GM20000 (cell line): ENCODE measurements around the gene MATK.

Source experiments
- DNase-seq: peaks from one replicate; pipeline ENCODE4 v3.0.0; 2012; ENCODE audit warnings: low spot score
- TF ChIP-seq, protein P1 (sequence below): IDR thresholded peaks from 2 replicates; pipeline ENCODE4 v1.5.1; 2012; ENCODE audit warnings: mild to moderate bottlenecking, control low read depth; ENCODE audit errors: extremely low read depth, missing control alignments

The MATK gene

GRCh38 chr19:3737487-3738205 lies 48.5 kb downstream of the MATK start:
- TF ChIP-seq, protein P1, sequence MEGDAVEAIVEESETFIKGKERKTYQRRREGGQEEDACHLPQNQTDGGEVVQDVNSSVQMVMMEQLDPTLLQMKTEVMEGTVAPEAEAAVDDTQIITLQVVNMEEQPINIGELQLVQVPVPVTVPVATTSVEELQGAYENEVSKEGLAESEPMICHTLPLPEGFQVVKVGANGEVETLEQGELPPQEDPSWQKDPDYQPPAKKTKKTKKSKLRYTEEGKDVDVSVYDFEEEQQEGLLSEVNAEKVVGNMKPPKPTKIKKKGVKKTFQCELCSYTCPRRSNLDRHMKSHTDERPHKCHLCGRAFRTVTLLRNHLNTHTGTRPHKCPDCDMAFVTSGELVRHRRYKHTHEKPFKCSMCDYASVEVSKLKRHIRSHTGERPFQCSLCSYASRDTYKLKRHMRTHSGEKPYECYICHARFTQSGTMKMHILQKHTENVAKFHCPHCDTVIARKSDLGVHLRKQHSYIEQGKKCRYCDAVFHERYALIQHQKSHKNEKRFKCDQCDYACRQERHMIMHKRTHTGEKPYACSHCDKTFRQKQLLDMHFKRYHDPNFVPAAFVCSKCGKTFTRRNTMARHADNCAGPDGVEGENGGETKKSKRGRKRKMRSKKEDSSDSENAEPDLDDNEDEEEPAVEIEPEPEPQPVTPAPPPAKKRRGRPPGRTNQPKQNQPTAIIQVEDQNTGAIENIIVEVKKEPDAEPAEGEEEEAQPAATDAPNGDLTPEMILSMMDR: no peak
- no peak for DNase-seq

GRCh38 chr19:3736106-3736724 lies 50.0 kb downstream of the MATK start:
- no peak for DNase-seq
- TF ChIP-seq, protein P1: no peak

DNA sequence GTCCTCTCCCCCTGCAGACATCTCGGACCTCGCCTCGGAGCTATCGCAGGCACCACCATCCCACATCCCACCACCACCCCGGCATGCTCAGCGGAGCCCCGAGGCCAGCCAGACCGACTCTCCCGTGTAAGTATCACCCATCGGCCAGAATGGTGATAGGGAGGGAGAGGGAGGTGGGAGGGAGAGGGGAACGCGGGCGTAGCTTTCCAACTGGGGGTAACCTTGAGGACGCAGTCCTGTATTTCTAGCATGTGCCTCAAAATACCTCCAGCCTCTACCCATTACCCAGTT lies 51.9 kb downstream of the MATK start:
- DNase-seq: no peak
- TF ChIP-seq, protein P1: no peak

DNA sequence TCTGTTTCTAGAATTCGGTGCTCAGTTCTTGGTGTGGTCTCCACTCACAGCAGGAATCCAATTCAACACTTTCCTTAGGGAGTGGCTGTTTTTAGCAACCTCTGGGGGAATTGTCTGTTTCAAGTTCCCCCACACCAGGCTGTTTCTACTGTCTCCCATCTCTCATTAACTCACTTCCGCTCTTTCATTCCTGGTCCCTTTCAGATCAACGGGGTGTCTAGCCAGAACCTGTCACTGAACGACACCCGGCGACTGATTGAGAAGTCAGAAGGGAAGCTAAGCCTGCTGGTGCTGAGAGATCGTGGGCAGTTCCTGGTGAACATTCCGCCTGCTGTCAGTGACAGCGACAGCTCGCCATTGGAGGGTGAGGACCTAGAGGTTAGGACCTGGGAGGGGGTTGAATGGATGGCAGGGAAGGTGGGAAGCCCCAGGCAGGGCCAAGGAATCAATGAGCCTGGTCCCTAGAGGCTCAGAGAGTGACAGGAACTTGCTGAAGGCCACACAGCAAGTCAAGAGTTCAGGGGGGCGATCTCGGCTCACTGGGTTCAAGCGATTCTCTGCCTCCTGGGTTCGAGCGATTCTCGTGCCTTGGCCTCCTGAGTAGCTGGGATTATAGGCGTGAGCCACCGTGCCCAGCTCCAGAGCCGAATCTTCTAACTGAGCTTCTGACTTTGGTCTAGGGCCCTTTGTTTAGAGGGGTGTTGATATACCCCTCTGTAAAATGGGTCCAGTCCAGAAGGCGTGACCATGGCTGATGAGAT lies 52.5 kb downstream of the MATK start:
- TF ChIP-seq, protein P1: no peak
- no peak for DNase-seq

DNA sequence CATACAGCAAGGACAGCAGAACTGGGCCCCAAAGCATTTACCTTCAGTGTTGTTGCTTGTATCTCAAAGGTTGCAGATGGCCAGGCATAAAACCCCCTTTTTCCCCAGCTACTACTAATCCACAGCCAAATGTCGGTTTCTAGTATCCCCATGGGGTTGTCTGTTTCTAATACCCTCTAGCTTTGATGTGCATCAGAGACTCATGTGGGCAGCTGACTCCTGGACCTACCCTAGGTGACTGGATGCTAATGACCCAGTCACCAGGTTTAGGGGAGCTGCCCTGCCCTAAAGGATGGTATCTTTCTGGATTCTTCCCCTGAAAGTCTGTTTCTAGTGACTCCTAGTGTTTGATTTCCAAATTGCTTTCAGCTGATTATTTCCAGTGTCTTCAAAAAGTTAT lies 54.1 kb downstream of the MATK start:
- DNase-seq: no peak
- TF ChIP-seq, protein P1: no peak

DNA sequence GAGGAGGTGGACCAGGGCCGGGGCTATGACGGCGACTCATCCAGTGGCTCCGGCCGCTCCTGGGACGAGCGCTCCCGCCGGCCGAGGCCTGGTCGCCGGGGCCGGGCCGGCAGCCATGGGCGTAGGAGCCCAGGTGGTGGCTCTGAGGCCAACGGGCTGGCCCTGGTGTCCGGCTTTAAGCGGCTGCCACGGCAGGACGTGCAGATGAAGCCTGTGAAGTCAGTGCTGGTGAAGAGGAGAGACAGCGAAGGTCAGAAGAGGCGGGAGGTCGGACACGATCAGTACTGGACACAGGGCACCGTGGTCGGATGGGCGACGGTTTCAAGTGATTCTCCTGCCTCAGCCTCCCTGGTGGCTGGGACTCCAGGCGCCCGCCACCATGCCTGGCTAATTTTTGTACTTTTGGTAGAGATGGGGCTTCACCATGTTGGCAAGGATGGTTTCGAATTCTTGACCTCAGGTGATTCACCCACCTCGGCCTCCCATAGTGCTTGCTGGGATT lies 55.7 kb downstream of the MATK start:
- DNase-seq: no peak
- TF ChIP-seq, protein P1: no peak
